ENCODE data around the gene RSPH1.

Gene RSPH1

GRCh38 chr21:42447182-42447581 is 48.8 kb downstream of the RSPH1 start:
- H3K4me1 Mint-ChIP-seq (ENCODE audit: low read depth), result peaks cover 38% of the 10 kb centered on the region
- no peak overlapping the region for H3K27ac Mint-ChIP-seq
- H3K27me3 Mint-ChIP-seq, result no peaks in the 10 kb centered on the region
- peaks cover 17% of the 10 kb centered on the region for H3K36me3 Mint-ChIP-seq
- no peak overlapping the region for H3K4me3 Mint-ChIP-seq
- no peaks in the 10 kb centered on the region for H3K9me3 Mint-ChIP-seq (ENCODE audit: low read depth)

GRCh38 chr21:42446531-42446930 is 49.5 kb downstream of the RSPH1 start:
- Mint-ChIP-seq H3K27ac (peak overlapping the region; percentile 36), H3K4me1 (ENCODE audit: low read depth) (peaks cover 42% of the 10 kb centered on the region), H3K4me3 (no peak overlapping the region), H3K27me3 (no peaks in the 10 kb centered on the region), H3K36me3 (peaks cover 24% of the 10 kb centered on the region), H3K9me3 (ENCODE audit: low read depth) (no peaks in the 10 kb centered on the region)

DNA sequence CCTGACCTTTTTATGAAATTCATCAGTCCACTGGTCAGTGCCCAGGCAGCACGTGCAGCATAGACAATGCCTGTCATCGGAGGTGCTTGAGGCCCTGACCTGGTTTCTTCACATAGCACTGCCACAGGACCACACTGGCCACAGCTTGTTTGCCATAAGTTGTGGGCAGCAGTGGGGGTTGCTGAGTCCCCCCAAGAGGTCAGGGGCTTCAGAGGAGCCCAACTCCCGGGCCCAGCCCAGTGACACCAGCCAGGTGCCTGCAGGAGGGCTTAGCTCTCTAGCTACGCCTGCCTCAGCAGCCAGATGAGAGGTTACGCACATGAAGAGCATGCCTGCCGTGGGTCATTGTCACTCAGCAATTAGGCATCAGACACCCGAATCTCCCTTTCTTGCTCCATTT is 50.7 kb downstream of the RSPH1 start:
- Mint-ChIP-seq H3K27ac (no peak overlapping the region), H3K4me1 (ENCODE audit: low read depth) (peaks cover 44% of the 10 kb centered on the region), H3K4me3 (no peak overlapping the region), H3K36me3 (peaks cover 33% of the 10 kb centered on the region), H3K9me3 (ENCODE audit: low read depth) (no peaks in the 10 kb centered on the region), H3K27me3 (no peaks in the 10 kb centered on the region)

DNA sequence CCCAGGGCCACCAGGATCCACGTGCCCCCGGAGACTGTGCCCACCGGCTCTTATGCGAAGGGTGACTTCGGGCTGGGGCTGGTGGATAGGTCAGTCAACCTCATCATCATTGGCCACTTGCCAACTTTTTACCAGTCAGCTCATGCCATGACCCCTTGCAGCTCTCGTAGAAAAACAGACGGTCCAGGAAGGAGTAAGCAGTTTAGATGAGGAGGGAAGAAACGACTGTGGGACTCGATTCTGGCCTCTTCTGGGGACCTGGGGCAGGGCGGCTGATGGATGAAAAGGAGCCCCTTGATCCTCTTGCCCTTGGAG is 51.3 kb downstream of the RSPH1 start:
- H3K27ac Mint-ChIP-seq, result no peak overlapping the region
- peaks cover 35% of the 10 kb centered on the region for H3K36me3 Mint-ChIP-seq
- H3K9me3 Mint-ChIP-seq (ENCODE audit: low read depth), result no peaks in the 10 kb centered on the region
- H3K27me3 Mint-ChIP-seq, result no peaks in the 10 kb centered on the region
- no peak overlapping the region for H3K4me3 Mint-ChIP-seq
- peaks cover 44% of the 10 kb centered on the region for H3K4me1 Mint-ChIP-seq (ENCODE audit: low read depth)

DNA sequence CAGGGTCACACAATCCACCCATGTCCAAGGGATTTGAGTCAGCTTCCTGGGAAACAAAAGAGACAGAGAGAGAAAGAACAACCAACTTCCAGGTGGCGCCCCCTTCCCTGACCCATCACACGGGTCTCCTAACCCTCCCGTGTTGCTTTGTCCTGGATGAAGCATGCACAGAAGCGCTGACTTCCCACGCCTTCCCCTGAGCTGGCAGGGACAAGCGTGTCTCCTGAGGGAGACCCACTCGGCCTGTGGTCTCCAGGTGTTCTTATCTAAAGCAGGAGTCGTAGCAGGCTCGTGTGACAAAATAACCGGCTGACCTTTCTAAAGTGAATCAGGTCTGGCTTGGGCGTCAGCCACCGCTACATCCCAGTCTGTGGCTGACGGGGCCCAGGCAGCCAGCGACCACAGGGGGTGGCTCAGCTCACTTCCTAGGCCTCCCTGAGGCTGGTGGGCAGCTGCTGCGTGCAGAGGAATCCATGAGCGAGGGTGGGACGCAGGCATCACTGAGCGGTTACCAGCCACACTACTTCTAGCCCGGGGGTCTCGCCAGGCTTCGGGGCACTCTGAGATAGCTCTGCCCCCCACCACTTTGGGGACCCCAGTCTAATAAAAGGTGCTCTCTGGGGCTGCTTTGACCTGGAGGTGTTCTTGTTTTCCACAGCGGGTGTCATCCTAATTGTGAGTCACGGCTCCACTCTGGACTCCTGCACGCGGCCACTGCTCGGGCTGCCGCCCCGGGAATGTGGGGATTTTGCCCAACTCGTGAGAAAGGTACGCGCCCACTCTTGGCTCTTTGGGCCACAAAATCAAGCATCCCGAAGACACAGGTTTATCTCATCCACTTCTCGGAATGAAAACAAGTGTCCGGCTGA is 51.9 kb downstream of the RSPH1 start:
- H3K9me3 Mint-ChIP-seq (ENCODE audit: low read depth), result no peaks in the 10 kb centered on the region
- no peaks in the 10 kb centered on the region for H3K27me3 Mint-ChIP-seq
- peaks cover 39% of the 10 kb centered on the region for H3K36me3 Mint-ChIP-seq
- H3K27ac Mint-ChIP-seq, result peak overlapping the region; percentile 50
- H3K4me3 Mint-ChIP-seq, result no peak overlapping the region
- peaks cover 48% of the 10 kb centered on the region for H3K4me1 Mint-ChIP-seq (ENCODE audit: low read depth)

DNA sequence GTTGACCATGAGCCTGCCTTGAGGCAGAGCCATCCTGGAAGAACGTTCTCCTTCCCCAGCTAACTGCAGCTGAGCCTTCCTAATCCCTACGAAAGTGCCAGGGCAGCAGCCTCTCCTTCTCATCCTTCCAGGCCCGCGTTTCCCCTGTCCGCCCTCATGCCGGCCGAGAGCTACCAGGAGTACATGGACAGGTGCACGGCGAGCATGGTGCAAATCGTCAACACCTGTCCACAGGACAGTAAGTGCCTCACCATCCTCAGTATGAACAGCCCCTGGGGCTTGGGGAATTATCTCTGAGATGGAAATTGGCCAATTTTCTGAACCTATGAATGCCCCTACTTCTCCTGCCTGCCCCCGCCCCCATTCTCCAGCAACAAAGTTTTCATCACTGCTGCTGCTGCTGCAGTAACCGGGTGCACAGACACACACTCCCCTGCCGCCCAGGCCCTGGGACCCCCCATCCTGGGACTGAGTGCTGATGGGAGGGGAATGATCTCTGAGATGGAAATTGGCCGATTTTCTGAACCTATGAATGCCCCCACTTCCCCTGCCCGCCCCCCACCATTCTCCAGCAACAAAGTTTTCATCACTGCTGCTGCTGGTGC is 52.7 kb downstream of the RSPH1 start:
- peaks cover 51% of the 10 kb centered on the region for H3K4me1 Mint-ChIP-seq (ENCODE audit: low read depth)
- H3K27ac Mint-ChIP-seq, result peak overlapping the region; percentile 50
- no peaks in the 10 kb centered on the region for H3K27me3 Mint-ChIP-seq
- no peaks in the 10 kb centered on the region for H3K9me3 Mint-ChIP-seq (ENCODE audit: low read depth)
- no peak overlapping the region for H3K4me3 Mint-ChIP-seq
- peaks cover 44% of the 10 kb centered on the region for H3K36me3 Mint-ChIP-seq

GRCh38 chr21:42441963-42442362 is 54.1 kb downstream of the RSPH1 start:
- Mint-ChIP-seq H3K27ac (peak overlapping the region; percentile 42), H3K27me3 (no peaks in the 10 kb centered on the region), H3K9me3 (ENCODE audit: low read depth) (no peaks in the 10 kb centered on the region), H3K4me3 (no peak overlapping the region), H3K4me1 (ENCODE audit: low read depth) (peaks cover 54% of the 10 kb centered on the region), H3K36me3 (peaks cover 40% of the 10 kb centered on the region)

- peak overlapping the region; percentile 41 for H3K4me3 Mint-ChIP-seq
- no peaks in the 10 kb centered on the region for H3K9me3 Mint-ChIP-seq (ENCODE audit: low read depth)
- H3K27ac Mint-ChIP-seq, result peak overlapping the region; percentile 93
- H3K27me3 Mint-ChIP-seq, result no peaks in the 10 kb centered on the region
- H3K36me3 Mint-ChIP-seq, result peaks cover 47% of the 10 kb centered on the region
- peaks cover 57% of the 10 kb centered on the region for H3K4me1 Mint-ChIP-seq (ENCODE audit: low read depth)
These were observed 55.7 kb downstream of the RSPH1 start for GRCh38 chr21:42440187-42440792.

DNA sequence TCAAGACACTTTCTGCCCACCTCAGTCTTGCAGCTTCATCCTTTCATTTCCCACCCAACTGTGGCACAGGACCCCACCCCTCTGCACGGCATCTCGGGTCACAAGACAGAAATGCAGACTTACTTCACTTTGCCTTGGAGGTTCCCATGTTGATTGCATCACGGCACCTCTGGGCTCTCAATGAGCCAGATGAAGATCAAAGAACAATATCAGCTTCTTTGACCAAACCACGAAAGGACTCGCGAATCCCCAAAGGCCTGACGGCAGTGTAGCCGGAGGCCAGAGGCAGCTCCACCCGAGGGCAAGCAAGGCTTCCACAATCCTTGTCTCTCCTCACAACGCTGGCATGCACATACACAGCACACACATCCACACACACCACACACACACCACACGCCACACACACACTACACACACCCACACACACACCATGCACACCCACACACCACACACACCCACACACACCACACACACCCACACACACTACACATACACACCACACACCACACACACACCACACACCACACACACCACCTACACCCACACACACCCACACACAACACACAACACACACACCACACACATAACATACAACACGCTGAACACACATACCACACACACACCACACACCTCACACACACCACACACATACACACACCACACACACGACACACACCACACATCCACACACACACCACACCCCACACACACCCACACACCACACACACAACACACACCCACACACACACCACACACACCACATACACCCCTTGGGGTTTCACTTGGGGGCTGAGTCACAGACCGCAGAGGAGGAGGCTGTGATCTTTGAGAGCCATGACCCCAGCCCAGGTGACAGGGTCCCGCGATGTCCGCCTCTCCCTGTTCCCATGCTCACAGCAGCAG is 56.5 kb downstream of the RSPH1 start:
- Mint-ChIP-seq H3K27me3 (no peaks in the 10 kb centered on the region), H3K4me3 (no peak overlapping the region), H3K9me3 (ENCODE audit: low read depth) (no peaks in the 10 kb centered on the region), H3K36me3 (peaks cover 54% of the 10 kb centered on the region), H3K27ac (peak overlapping the region; percentile 93), H3K4me1 (ENCODE audit: low read depth) (peaks cover 64% of the 10 kb centered on the region)

DNA sequence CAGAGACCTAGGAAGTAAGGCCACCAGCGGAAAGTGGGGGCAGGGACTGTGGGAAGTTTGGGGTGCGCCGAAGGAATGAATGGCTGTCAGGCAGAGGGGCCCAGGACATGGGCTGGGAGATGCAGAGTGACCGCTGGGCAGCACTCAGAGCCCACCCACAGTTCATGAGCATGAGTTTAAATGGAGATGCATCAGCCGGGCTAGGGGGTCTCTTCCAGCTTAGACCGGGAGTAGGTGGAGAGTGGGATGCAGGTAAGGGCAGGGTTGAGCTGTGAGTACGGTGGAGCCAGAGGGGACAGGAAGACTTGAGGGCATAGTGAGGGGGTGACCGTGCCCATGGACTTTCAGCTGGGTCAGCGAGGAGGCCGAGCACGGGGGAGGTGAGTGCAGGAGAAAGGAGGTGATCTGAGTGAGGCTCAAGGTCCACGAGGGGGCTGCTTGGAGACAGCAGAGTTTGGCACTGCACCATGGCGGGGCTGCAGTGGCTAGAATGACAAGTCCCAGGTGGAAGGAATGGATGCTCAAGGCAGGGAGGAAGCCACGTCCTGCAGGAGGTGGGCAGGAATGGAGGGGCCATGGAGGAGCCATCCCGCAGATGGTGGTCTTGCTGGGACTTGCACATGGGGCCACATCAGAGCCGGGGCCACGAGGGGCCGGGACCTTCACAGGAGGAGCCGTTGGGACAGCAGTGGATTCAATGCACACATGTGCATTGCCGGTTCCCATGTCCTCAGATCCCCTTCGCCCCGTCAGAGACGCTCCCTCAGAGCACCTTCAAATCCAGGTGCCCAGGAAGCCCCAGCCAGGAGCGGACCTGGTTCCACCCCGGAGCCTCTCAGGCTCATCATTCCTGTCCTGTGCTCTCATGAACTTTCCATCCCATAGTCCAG is 57.5 kb downstream of the RSPH1 start:
- H3K27me3 Mint-ChIP-seq, result no peaks in the 10 kb centered on the region
- H3K27ac Mint-ChIP-seq, result peak overlapping the region; percentile 34
- H3K4me3 Mint-ChIP-seq, result no peak overlapping the region
- H3K4me1 Mint-ChIP-seq (ENCODE audit: low read depth), result peaks cover 71% of the 10 kb centered on the region
- no peaks in the 10 kb centered on the region for H3K9me3 Mint-ChIP-seq (ENCODE audit: low read depth)
- H3K36me3 Mint-ChIP-seq, result peaks cover 57% of the 10 kb centered on the region

GRCh38 chr21:42437786-42438185 is 58.2 kb downstream of the RSPH1 start:
- Mint-ChIP-seq H3K27me3 (no peaks in the 10 kb centered on the region), H3K4me1 (ENCODE audit: low read depth) (peaks cover 71% of the 10 kb centered on the region), H3K9me3 (ENCODE audit: low read depth) (no peaks in the 10 kb centered on the region), H3K4me3 (no peak overlapping the region), H3K36me3 (peaks cover 62% of the 10 kb centered on the region), H3K27ac (no peak overlapping the region)

DNA sequence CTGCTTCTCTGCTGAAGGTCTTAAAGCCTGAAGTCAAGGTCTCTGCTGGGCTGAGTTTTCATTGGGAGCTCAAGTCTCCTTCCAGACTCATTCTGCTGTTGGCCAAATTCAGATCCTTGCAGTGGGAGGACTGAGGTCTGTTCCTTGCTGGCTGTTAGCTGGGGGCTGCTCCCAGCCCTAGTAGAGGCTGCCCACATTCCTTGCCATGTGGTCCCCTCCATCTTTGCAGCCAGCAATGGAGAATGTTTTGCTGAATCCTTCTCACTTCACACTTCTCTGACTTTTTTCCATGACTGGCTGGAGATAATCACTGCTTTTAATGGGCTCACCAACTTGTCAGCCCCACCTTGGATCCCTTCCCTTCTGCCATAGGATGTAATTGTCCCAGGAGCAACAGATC is 59.1 kb downstream of the RSPH1 start:
- Mint-ChIP-seq H3K4me1 (ENCODE audit: low read depth) (peaks cover 67% of the 10 kb centered on the region), H3K4me3 (no peak overlapping the region), H3K9me3 (ENCODE audit: low read depth) (no peaks in the 10 kb centered on the region), H3K36me3 (peaks cover 62% of the 10 kb centered on the region), H3K27ac (no peak overlapping the region), H3K27me3 (no peaks in the 10 kb centered on the region)

GRCh38 chr21:42435833-42436232 is 60.2 kb downstream of the RSPH1 start:
- peaks cover 62% of the 10 kb centered on the region for H3K4me1 Mint-ChIP-seq (ENCODE audit: low read depth)
- no peak overlapping the region for H3K27ac Mint-ChIP-seq
- no peak overlapping the region for H3K4me3 Mint-ChIP-seq
- no peaks in the 10 kb centered on the region for H3K27me3 Mint-ChIP-seq
- H3K36me3 Mint-ChIP-seq, result peaks cover 58% of the 10 kb centered on the region
- no peaks in the 10 kb centered on the region for H3K9me3 Mint-ChIP-seq (ENCODE audit: low read depth)

DNA sequence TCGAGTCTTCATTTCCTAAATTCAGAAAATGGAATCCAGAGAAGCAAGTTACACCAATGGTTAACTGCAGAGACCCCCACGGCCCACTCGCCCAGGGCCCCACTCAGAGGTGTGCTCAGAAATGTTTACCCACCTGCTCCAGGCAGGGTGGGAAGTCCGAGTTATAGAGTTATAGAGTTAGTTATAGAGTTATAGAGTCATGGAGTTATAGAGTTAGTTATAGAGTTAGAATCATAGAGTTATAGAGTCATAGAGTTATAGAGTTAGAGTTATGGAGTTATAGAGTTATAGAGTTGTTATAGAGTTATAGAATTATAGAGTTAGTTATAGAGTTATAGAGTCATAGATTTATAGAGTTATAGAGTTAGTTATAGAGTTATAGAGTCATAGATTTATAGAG is 60.6 kb downstream of the RSPH1 start:
- H3K4me3 Mint-ChIP-seq, result no peak overlapping the region
- peaks cover 57% of the 10 kb centered on the region for H3K4me1 Mint-ChIP-seq (ENCODE audit: low read depth)
- H3K36me3 Mint-ChIP-seq, result peaks cover 54% of the 10 kb centered on the region
- no peak overlapping the region for H3K27ac Mint-ChIP-seq
- no peaks in the 10 kb centered on the region for H3K27me3 Mint-ChIP-seq
- H3K9me3 Mint-ChIP-seq (ENCODE audit: low read depth), result no peaks in the 10 kb centered on the region

All from activated naive CD8-positive, alpha-beta T cell (primary cell).